HepG2 (cell line): ENCODE results near the gene CTSZ.

Experiments
- MXI1 ChIP-seq: IDR thresholded peaks from 3 replicates; pipeline ENCODE4 v1.6.1; 2012; ENCODE audit warnings: low read depth, low read length, inconsistent platforms, borderline replicate concordance
- POLR2AphosphoS5 ChIP-seq: IDR thresholded peaks from 2 replicates; pipeline ENCODE4 v1.6.1; 2012; ENCODE audit warnings: low read depth, low read length
- TARDBP ChIP-seq: sonication (generic); formaldehyde crosslinking; IDR thresholded peaks from 2 replicates; pipeline ENCODE4 v1.8.0; 2022; ENCODE audit warnings: mild to moderate bottlenecking, missing genetic modification reagents
- XBP1 ChIP-seq: sonication (generic); formaldehyde crosslinking; IDR thresholded peaks from 2 replicates; pipeline ENCODE4 v1.5.0; 2020; ENCODE audit warnings: missing genetic modification reagents
- TF ChIP-seq, protein P1 (sequence below): sonication (generic); formaldehyde crosslinking; IDR thresholded peaks from 2 replicates; pipeline ENCODE4 v1.5.0; 2020; ENCODE audit warnings: mild to moderate bottlenecking, missing genetic modification reagents, moderate library complexity

- TF ChIP-seq MXI1 (no peak), TARDBP (no peak), POLR2AphosphoS5 (no peak), XBP1 (CRISPR knock-in tag) (no peak)
- TF ChIP-seq, protein P1, sequence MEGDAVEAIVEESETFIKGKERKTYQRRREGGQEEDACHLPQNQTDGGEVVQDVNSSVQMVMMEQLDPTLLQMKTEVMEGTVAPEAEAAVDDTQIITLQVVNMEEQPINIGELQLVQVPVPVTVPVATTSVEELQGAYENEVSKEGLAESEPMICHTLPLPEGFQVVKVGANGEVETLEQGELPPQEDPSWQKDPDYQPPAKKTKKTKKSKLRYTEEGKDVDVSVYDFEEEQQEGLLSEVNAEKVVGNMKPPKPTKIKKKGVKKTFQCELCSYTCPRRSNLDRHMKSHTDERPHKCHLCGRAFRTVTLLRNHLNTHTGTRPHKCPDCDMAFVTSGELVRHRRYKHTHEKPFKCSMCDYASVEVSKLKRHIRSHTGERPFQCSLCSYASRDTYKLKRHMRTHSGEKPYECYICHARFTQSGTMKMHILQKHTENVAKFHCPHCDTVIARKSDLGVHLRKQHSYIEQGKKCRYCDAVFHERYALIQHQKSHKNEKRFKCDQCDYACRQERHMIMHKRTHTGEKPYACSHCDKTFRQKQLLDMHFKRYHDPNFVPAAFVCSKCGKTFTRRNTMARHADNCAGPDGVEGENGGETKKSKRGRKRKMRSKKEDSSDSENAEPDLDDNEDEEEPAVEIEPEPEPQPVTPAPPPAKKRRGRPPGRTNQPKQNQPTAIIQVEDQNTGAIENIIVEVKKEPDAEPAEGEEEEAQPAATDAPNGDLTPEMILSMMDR (CRISPR knock-in tag): no peak
Measured at GRCh38 chr20:58965270-58966064, 41.6 kb downstream of the CTSZ start.
